ENCODE data around the gene GPC3.

DNA sequence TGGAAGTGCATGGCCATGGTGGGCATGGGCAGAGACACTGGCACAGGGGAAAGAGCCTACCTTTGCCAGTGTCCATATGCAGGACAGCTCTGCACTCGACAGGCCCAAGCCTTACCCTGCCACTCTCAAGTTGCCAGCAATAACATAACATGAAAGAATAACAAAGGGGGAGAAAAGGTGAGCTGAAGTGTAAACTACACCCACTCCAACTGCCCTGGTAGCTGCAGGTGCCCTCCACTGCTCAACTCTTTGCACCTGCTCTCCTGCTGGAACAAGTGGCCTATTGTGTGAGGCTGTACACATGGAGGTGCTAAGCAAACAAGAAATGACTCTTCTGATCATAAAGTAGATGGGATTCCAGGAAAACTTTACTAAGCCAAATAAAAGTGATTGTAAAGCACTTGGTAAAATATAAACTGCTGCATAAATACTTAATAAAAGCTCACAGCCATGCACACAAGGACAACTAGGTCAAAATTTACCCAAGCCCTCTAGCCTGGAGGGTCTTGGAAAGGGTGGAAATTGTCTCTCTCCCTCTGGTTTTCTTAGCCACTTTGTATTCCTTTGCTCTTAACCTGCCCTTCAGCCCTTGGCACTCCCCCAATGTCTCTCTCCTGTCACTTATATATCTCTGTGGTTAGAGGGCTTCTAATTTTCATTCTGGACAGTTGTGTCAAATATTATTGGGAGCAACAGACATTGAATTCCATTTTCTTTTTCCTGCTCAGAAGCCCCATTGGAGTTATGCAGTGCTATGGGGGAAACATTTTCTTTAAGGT is 308.9 kb downstream of the GPC3 start:
- TF ChIP-seq EZH2phosphoT487 (IDR thresholded peaks at IDR 0.05; ENCODE audit: borderline replicate concordance, low read length) (no peak), CTCF (IDR thresholded peaks at IDR 0.05; ENCODE audit: low read depth, low read length, poor library complexity, severe bottlenecking) (no peak)

Measured in DOHH2 (cell line).